ENCODE measurements around the gene SERPINB2. TPM values are rescaled to one million over a fixed set of nuclear protein-coding genes. Genes with fewer than 3 reads are reported as not detected.

Gene SERPINB2
- total RNA-seq, 2 donors from 2014 or later: not detected

- no peak overlapping the region for H3K4me3 ChIP-seq (ENCODE audit: low read length)
- H3K4me3 Mint-ChIP-seq: no peak overlapping the region
- WGBS, 2 experiments (ENCODE audit: insufficient coverage in 1 of 2, insufficient read length in 1 of 2): 90 to 92% methylated on average over 3 to 5 of the region's 5 CpGs
- H3K27ac ChIP-seq (ENCODE audit: low read depth, low read length): no peak overlapping the region
- H3K9me3 ChIP-seq (ENCODE audit: control insufficient read depth, low read length): no peaks in the 10 kb centered on the region
- no peaks in the 10 kb centered on the region for H3K4me1 ChIP-seq (ENCODE audit: control insufficient read depth, insufficient read depth, low read length)
- no peaks in the 10 kb centered on the region for H3K4me1 Mint-ChIP-seq
- no peaks in the 10 kb centered on the region for H3K9me3 Mint-ChIP-seq
- H3K27me3 ChIP-seq (ENCODE audit: control insufficient read depth, insufficient read depth, low read length, poor library complexity, severe bottlenecking): no peaks in the 10 kb centered on the region
- peak; percentile 35 for TF ChIP-seq CTCF (conservative IDR thresholded peaks at IDR 0.05)
- no peaks in the 10 kb centered on the region for H3K36me3 Mint-ChIP-seq (ENCODE audit: low read depth)
- no peaks in the 10 kb centered on the region for H3K27me3 Mint-ChIP-seq (ENCODE audit: insufficient read depth)
- no peaks in the 10 kb centered on the region for H3K36me3 ChIP-seq (ENCODE audit: control insufficient read depth, insufficient read depth, low read length)
- no peak overlapping the region for H3K9ac ChIP-seq (ENCODE audit: extremely low read depth, low read length, poor library complexity, severe bottlenecking)
- no peak overlapping the region for H3K27ac Mint-ChIP-seq
- DNase-seq: no peak
These were observed 3.4 kb downstream of the SERPINB2 start for GRCh38 chr18:63890950-63891304.

GRCh38 chr18:63892566-63892965 lies 5.1 kb downstream of the SERPINB2 start:
- no peaks in the 10 kb centered on the region for H3K4me1 Mint-ChIP-seq
- no peaks in the 10 kb centered on the region for H3K36me3 ChIP-seq (ENCODE audit: control insufficient read depth, insufficient read depth, low read length)
- no peaks in the 10 kb centered on the region for H3K27me3 Mint-ChIP-seq (ENCODE audit: insufficient read depth)
- DNase-seq: no peak
- 84 to 92% methylated on average over 4 of the region's 4 CpGs for WGBS, 2 experiments (ENCODE audit: insufficient coverage in 1 of 2, insufficient read length in 1 of 2)
- H3K4me3 Mint-ChIP-seq: no peak overlapping the region
- TF ChIP-seq CTCF (conservative IDR thresholded peaks at IDR 0.05): no peak
- H3K27me3 ChIP-seq (ENCODE audit: control insufficient read depth, insufficient read depth, low read length, poor library complexity, severe bottlenecking): no peaks in the 10 kb centered on the region
- no peaks in the 10 kb centered on the region for H3K4me1 ChIP-seq (ENCODE audit: control insufficient read depth, insufficient read depth, low read length)
- H3K9ac ChIP-seq (ENCODE audit: extremely low read depth, low read length, poor library complexity, severe bottlenecking): no peak overlapping the region
- H3K36me3 Mint-ChIP-seq (ENCODE audit: low read depth): no peaks in the 10 kb centered on the region
- H3K27ac ChIP-seq (ENCODE audit: low read depth, low read length): no peak overlapping the region
- H3K9me3 ChIP-seq (ENCODE audit: control insufficient read depth, low read length): no peaks in the 10 kb centered on the region
- no peak overlapping the region for H3K4me3 ChIP-seq (ENCODE audit: low read length)
- no peaks in the 10 kb centered on the region for H3K9me3 Mint-ChIP-seq
- H3K27ac Mint-ChIP-seq: no peak overlapping the region

- H3K27ac Mint-ChIP-seq: no peak overlapping the region
- no peaks in the 10 kb centered on the region for H3K4me1 Mint-ChIP-seq
- Histone ChIP-seq H3K9ac (ENCODE audit: extremely low read depth, low read length, poor library complexity, severe bottlenecking) (no peak overlapping the region), H3K36me3 (ENCODE audit: control insufficient read depth, insufficient read depth, low read length) (no peaks in the 10 kb centered on the region), H3K27me3 (ENCODE audit: control insufficient read depth, insufficient read depth, low read length, poor library complexity, severe bottlenecking) (no peaks in the 10 kb centered on the region), H3K4me3 (ENCODE audit: low read length) (no peak overlapping the region), H3K27ac (ENCODE audit: low read depth, low read length) (no peak overlapping the region), H3K9me3 (ENCODE audit: control insufficient read depth, low read length) (no peaks in the 10 kb centered on the region), H3K4me1 (ENCODE audit: control insufficient read depth, insufficient read depth, low read length) (no peaks in the 10 kb centered on the region)
- H3K27me3 Mint-ChIP-seq (ENCODE audit: insufficient read depth): no peaks in the 10 kb centered on the region
- TF ChIP-seq CTCF (conservative IDR thresholded peaks at IDR 0.05): no peak
- no peak for DNase-seq
- no peaks in the 10 kb centered on the region for H3K9me3 Mint-ChIP-seq
- 88 to 94% methylated on average over 2 to 6 of the region's 6 CpGs for WGBS, 2 experiments (ENCODE audit: insufficient coverage in 1 of 2, insufficient read length in 1 of 2)
- no peak overlapping the region for H3K4me3 Mint-ChIP-seq
- H3K36me3 Mint-ChIP-seq (ENCODE audit: low read depth): no peaks in the 10 kb centered on the region
These were observed 6.7 kb downstream of the SERPINB2 start for GRCh38 chr18:63894106-63894772.
